ENCODE measurements around the gene GABBR2.

Gene GABBR2

DNA sequence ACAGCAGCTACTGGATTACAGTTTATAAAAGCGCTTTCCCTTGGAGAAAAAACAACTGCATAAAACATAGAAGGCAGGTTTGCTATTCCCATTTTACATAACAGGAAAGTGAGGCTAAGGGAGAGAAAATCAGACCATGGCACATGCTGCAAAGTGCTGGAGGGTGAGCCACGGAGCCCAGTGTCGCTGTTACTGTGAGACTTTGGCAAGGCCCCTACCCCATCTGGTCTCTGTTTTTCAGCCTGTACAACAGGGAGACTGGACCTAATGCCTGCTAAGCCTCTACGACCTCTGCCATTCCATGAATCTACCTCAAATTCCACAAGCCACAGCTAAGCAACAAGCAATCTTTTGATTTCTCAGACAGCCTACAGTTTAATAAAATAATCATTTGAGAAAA lies 139.2 kb downstream of the GABBR2 start:
- no peaks in the 10 kb centered on the region for H3K4me1 Mint-ChIP-seq
- no peaks in the 10 kb centered on the region for H3K36me3 Mint-ChIP-seq
- H3K27ac Mint-ChIP-seq: no peak overlapping the region
- H3K4me3 Mint-ChIP-seq: no peak overlapping the region
- no peak for ATAC-seq
- peaks cover 38% of the 10 kb centered on the region for H3K27me3 Mint-ChIP-seq
- H3K9me3 Mint-ChIP-seq: no peaks in the 10 kb centered on the region

- Mint-ChIP-seq H3K4me3 (no peak overlapping the region), H3K27ac (no peak overlapping the region), H3K27me3 (peaks cover 41% of the 10 kb centered on the region), H3K9me3 (no peaks in the 10 kb centered on the region), H3K36me3 (no peaks in the 10 kb centered on the region), H3K4me1 (no peaks in the 10 kb centered on the region)
- no peak for ATAC-seq
Measured at GRCh38 chr9:98568909-98569469, 139.7 kb downstream of the GABBR2 start.

- ATAC-seq: no peak
- Mint-ChIP-seq H3K4me3 (no peak overlapping the region), H3K4me1 (no peaks in the 10 kb centered on the region), H3K9me3 (no peaks in the 10 kb centered on the region), H3K36me3 (no peaks in the 10 kb centered on the region), H3K27ac (no peak overlapping the region), H3K27me3 (peaks cover 41% of the 10 kb centered on the region)
Measured at GRCh38 chr9:98568234-98568908, 140.4 kb downstream of the GABBR2 start.

- Mint-ChIP-seq H3K9me3 (no peaks in the 10 kb centered on the region), H3K27me3 (peaks cover 40% of the 10 kb centered on the region), H3K27ac (no peak overlapping the region), H3K36me3 (no peaks in the 10 kb centered on the region), H3K4me3 (no peak overlapping the region), H3K4me1 (no peaks in the 10 kb centered on the region)
- no peak for ATAC-seq
Measured at GRCh38 chr9:98567540-98568233, 141.0 kb downstream of the GABBR2 start.

DNA sequence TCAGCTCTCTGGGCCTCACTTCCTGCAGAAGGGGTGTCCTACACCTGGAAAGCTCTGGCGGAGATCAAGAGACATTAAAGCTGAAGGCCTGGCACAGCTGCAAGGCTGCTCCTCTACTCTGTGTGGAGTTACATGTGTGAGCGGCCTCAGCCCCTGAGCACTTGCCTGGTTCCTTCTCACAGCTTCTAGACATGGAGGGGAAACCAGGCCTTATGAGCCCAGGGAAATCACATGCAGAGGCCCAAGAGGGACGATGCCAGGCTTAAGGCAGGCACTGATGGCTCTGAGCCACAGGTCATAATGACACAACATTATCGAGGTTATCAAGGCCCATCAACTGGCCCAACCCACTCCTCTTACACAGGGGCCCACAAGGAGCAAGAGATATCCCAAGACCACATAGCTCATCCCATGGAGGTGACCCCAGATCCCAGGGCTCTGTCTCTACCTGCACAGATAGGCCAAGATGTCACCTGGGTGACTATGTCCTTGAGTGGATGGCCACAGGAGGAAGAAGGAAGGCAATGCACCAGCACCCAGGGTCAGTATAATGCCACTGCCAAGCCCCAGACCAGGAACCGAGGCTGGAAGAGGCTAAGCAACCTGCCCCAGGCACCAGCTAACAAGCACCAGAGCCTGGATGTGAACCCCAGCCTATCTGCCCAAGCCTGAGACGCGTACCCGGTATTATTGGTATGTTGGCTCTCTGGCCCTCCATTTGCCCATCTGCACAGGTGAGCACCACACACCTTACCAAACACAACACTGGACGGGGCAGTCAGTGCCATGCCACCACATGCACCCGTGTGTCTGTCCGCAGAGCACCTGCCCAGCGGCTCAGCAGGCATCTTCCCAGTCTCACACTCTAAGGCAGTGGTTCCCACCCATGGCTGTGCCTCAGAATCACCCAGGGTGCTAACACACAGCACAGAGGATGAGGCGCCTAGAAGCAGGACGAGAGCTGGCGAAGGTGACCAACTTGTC lies 143.3 kb downstream of the GABBR2 start:
- no peaks in the 10 kb centered on the region for H3K36me3 Mint-ChIP-seq
- H3K27me3 Mint-ChIP-seq: peaks cover 33% of the 10 kb centered on the region
- H3K4me3 Mint-ChIP-seq: no peak overlapping the region
- peaks cover 4% of the 10 kb centered on the region for H3K9me3 Mint-ChIP-seq
- no peaks in the 10 kb centered on the region for H3K4me1 Mint-ChIP-seq
- no peak overlapping the region for H3K27ac Mint-ChIP-seq
- ATAC-seq: peak; percentile 10

GRCh38 chr9:98564714-98565113 lies 144.0 kb downstream of the GABBR2 start:
- no peak overlapping the region for H3K4me3 Mint-ChIP-seq
- no peak for ATAC-seq
- peaks cover 31% of the 10 kb centered on the region for H3K27me3 Mint-ChIP-seq
- no peaks in the 10 kb centered on the region for H3K4me1 Mint-ChIP-seq
- no peaks in the 10 kb centered on the region for H3K36me3 Mint-ChIP-seq
- H3K9me3 Mint-ChIP-seq: peaks cover 4% of the 10 kb centered on the region
- no peak overlapping the region for H3K27ac Mint-ChIP-seq

- Mint-ChIP-seq H3K27me3 (peaks cover 31% of the 10 kb centered on the region), H3K4me1 (no peaks in the 10 kb centered on the region), H3K4me3 (no peak overlapping the region)
Measured at GRCh38 chr9:98563988-98564387, 144.7 kb downstream of the GABBR2 start.

GRCh38 chr9:98563212-98563907 lies 145.4 kb downstream of the GABBR2 start:
- no peaks in the 10 kb centered on the region for H3K4me1 Mint-ChIP-seq
- no peak overlapping the region for H3K4me3 Mint-ChIP-seq

More at GRCh38 chr9:98563988-98564387, 144.7 kb downstream of the GABBR2 start:
- Mint-ChIP-seq H3K27ac (no peak overlapping the region), H3K36me3 (no peaks in the 10 kb centered on the region), H3K9me3 (peaks cover 4% of the 10 kb centered on the region)
- no peak for ATAC-seq

DNA sequence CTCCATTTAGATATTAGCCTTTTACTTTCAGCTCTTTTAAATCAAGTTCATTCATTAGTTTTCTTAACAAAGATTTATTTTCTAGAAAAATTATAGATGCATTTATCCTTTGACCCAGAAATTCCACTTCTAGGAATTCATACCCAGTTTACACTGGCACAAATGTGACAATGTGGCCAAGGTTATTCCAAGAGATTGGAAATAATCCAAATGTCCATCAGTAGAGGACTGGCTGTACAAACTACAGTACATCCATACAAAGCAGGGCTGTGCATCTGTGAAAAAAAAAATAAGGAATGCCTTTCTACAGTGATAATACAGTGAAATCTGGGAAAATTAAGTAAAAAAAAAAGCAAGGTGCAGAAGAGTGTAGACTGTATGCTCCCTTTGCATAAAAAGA lies 149.2 kb downstream of the GABBR2 start:
- no peaks in the 10 kb centered on the region for H3K4me1 Mint-ChIP-seq

More at GRCh38 chr9:98563212-98563907, 145.4 kb downstream of the GABBR2 start:
- ATAC-seq: no peak
- H3K9me3 Mint-ChIP-seq: peaks cover 4% of the 10 kb centered on the region
- H3K27ac Mint-ChIP-seq: no peak overlapping the region
- no peaks in the 10 kb centered on the region for H3K36me3 Mint-ChIP-seq
- peaks cover 31% of the 10 kb centered on the region for H3K27me3 Mint-ChIP-seq

GRCh38 chr9:98558575-98558974 lies 150.2 kb downstream of the GABBR2 start:
- peaks cover 4% of the 10 kb centered on the region for H3K9me3 Mint-ChIP-seq
- no peak overlapping the region for H3K4me3 Mint-ChIP-seq
- H3K4me1 Mint-ChIP-seq: no peaks in the 10 kb centered on the region
- ATAC-seq: no peak
- H3K36me3 Mint-ChIP-seq: no peaks in the 10 kb centered on the region
- no peak overlapping the region for H3K27ac Mint-ChIP-seq
- H3K27me3 Mint-ChIP-seq: peaks cover 38% of the 10 kb centered on the region

More for the DNA sequence above, 149.2 kb downstream of the GABBR2 start:
- H3K27ac Mint-ChIP-seq: no peak overlapping the region
- ATAC-seq: no peak
- no peaks in the 10 kb centered on the region for H3K36me3 Mint-ChIP-seq
- H3K27me3 Mint-ChIP-seq: peaks cover 32% of the 10 kb centered on the region
- no peak overlapping the region for H3K4me3 Mint-ChIP-seq
- peaks cover 4% of the 10 kb centered on the region for H3K9me3 Mint-ChIP-seq

- Mint-ChIP-seq H3K4me1 (no peaks in the 10 kb centered on the region), H3K36me3 (no peaks in the 10 kb centered on the region), H3K27me3 (peaks cover 27% of the 10 kb centered on the region), H3K4me3 (no peak overlapping the region), H3K27ac (no peak overlapping the region), H3K9me3 (no peaks in the 10 kb centered on the region)
- no peak for ATAC-seq
Measured at GRCh38 chr9:98556511-98556910, 152.2 kb downstream of the GABBR2 start.

DNA sequence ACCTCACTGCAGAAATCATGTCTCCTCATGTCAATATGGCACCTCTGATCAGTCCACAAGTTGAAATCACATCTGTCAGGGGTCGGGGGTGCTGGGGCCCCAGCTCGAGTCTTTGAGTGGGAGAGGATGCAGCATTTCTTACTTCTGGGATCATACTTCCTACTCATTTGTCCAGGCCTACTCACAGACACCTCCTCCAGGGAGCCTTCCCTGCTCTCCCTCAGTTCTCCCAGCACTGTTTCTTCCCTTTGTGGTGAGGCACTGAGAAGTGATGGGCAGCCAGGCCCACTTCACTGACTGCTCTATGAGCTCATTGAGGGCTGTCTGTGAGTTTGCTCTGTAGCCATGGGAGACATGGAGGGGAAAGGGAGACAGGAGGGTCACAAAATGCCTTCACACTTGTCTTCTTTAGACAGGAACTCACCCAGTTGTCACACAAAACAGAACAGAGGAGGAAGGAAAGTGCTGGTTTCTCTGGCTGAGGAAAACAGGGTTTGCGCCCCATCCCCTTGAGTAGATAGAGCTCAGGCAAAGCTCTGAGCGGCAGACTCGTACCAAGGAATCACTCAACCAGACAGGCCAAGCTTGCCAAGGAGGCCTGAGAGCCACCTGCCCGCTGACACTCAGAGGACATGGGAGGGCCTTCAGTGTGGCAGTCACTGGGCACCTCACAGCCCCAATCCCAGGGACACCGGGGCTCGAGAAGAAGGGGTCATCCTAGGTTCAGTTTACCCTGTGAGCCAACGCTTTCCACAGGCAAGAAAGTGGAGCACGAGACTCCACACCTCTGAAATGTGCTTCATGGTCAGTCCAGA lies 152.9 kb downstream of the GABBR2 start:
- Mint-ChIP-seq H3K4me1 (no peaks in the 10 kb centered on the region), H3K4me3 (no peak overlapping the region), H3K9me3 (no peaks in the 10 kb centered on the region), H3K36me3 (no peaks in the 10 kb centered on the region), H3K27ac (no peak overlapping the region), H3K27me3 (peaks cover 27% of the 10 kb centered on the region)
- ATAC-seq: no peak

GRCh38 chr9:98554752-98555151 lies 154.0 kb downstream of the GABBR2 start:
- no peak overlapping the region for H3K27ac Mint-ChIP-seq
- no peak overlapping the region for H3K4me3 Mint-ChIP-seq
- no peak for ATAC-seq
- no peaks in the 10 kb centered on the region for H3K36me3 Mint-ChIP-seq
- H3K9me3 Mint-ChIP-seq: no peaks in the 10 kb centered on the region
- peaks cover 27% of the 10 kb centered on the region for H3K27me3 Mint-ChIP-seq
- no peaks in the 10 kb centered on the region for H3K4me1 Mint-ChIP-seq

DNA sequence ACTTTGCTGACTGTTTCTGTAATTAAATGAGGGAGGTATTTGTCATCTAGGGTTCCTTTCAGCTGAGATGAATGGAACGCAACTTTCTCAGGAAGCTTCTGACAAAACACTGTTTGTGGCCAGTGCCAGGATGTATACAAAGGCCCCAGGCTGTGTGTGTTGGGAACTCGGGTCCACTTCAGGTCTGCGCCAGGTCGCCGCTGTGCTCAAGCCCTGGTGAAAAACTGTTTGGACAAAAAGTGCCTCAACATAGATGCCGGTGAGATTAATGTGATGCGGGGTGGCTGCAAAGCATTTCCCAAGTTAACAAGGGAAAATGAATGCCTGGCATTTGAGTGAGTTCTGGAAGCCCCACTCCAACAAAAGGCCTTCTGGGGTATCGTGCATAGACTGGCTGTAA lies 156.4 kb downstream of the GABBR2 start:
- peak; percentile 31 for ATAC-seq
- Mint-ChIP-seq H3K4me3 (no peak overlapping the region), H3K36me3 (no peaks in the 10 kb centered on the region), H3K27me3 (peaks cover 27% of the 10 kb centered on the region), H3K27ac (no peak overlapping the region), H3K4me1 (no peaks in the 10 kb centered on the region), H3K9me3 (no peaks in the 10 kb centered on the region)

All from stimulated activated memory B cell treated with anti-CD40 and anti-IgM and Interleukin-4, amounts not matched to agents 10 μg/mL and 1 μg/mL and 100 μg/mL, for 72 hours (primary cell).